ENCODE results near the gene ABCD2.
"Not testable (repeated sequence)": the region's sequence is repeated elsewhere in the genome, so short reads cannot be mapped to it uniquely, and the experiment has no call there.

The ABCD2 gene

GRCh38 chr12:39612250-39612649 is 7.4 kb downstream of the ABCD2 start:
- no CpG with 5 or more reads among the region's 2 CpGs for WGBS, 2 experiments (ENCODE audit: insufficient coverage in 2 of 2)
- Histone ChIP-seq H3K27ac (ENCODE audit: low read depth, low read length, severe bottlenecking) (no peak overlapping the region), H3K9me3 (ENCODE audit: control insufficient read depth, low read length) (no peaks in the 10 kb centered on the region), H3K36me3 (ENCODE audit: control insufficient read depth, insufficient read depth, low read length) (no peaks in the 10 kb centered on the region), H3K4me3 (ENCODE audit: extremely low read depth, insufficient read depth, low read length, poor library complexity, severe bottlenecking) (no peak overlapping the region), H3K4me1 (ENCODE audit: control insufficient read depth, insufficient read depth, low read length, poor library complexity, severe bottlenecking) (no peaks in the 10 kb centered on the region)

- no peaks in the 10 kb centered on the region for H3K9me3 ChIP-seq (ENCODE audit: control insufficient read depth, low read length)
- H3K4me3 ChIP-seq (ENCODE audit: extremely low read depth, insufficient read depth, low read length, poor library complexity, severe bottlenecking), result no peak overlapping the region
- WGBS, 2 experiments (ENCODE audit: insufficient coverage in 2 of 2), result no CpG with 5 or more reads among the region's 2 CpGs
- H3K36me3 ChIP-seq (ENCODE audit: control insufficient read depth, insufficient read depth, low read length), result no peaks in the 10 kb centered on the region
- H3K4me1 ChIP-seq (ENCODE audit: control insufficient read depth, insufficient read depth, low read length, poor library complexity, severe bottlenecking), result no peaks in the 10 kb centered on the region
- H3K27ac ChIP-seq (ENCODE audit: low read depth, low read length, severe bottlenecking), result no peak overlapping the region
Measured at GRCh38 chr12:39611818-39612217, 7.8 kb downstream of the ABCD2 start.

GRCh38 chr12:39610436-39611025 is 9.1 kb downstream of the ABCD2 start:
- WGBS, 2 experiments (ENCODE audit: insufficient coverage in 2 of 2), result 75% methylated on average over 1 of the region's 1 CpG; no CpG with 5 or more reads in 1 of the 2 experiments
- Histone ChIP-seq H3K9me3 (ENCODE audit: control insufficient read depth, low read length) (no peaks in the 10 kb centered on the region), H3K27ac (ENCODE audit: low read depth, low read length, severe bottlenecking) (no peak overlapping the region), H3K36me3 (ENCODE audit: control insufficient read depth, insufficient read depth, low read length) (no peaks in the 10 kb centered on the region), H3K4me3 (ENCODE audit: extremely low read depth, insufficient read depth, low read length, poor library complexity, severe bottlenecking) (no peak overlapping the region), H3K4me1 (ENCODE audit: control insufficient read depth, insufficient read depth, low read length, poor library complexity, severe bottlenecking) (peaks cover under 1% of the 10 kb centered on the region)

GRCh38 chr12:39606712-39607423 is 12.7 kb downstream of the ABCD2 start:
- H3K4me1 ChIP-seq (ENCODE audit: control insufficient read depth, insufficient read depth, low read length, poor library complexity, severe bottlenecking), result peaks cover 4% of the 10 kb centered on the region
- no peaks in the 10 kb centered on the region for H3K36me3 ChIP-seq (ENCODE audit: control insufficient read depth, insufficient read depth, low read length)
- no peak overlapping the region for H3K4me3 ChIP-seq (ENCODE audit: extremely low read depth, insufficient read depth, low read length, poor library complexity, severe bottlenecking)
- H3K27ac ChIP-seq (ENCODE audit: low read depth, low read length, severe bottlenecking), result no peak overlapping the region
- no peaks in the 10 kb centered on the region for H3K9me3 ChIP-seq (ENCODE audit: control insufficient read depth, low read length)
- no CpG with 5 or more reads among the region's 4 CpGs for WGBS, 2 experiments (ENCODE audit: insufficient coverage in 2 of 2)

- Histone ChIP-seq H3K9me3 (ENCODE audit: control insufficient read depth, low read length) (no peaks in the 10 kb centered on the region), H3K4me3 (ENCODE audit: extremely low read depth, insufficient read depth, low read length, poor library complexity, severe bottlenecking) (no peak overlapping the region), H3K4me1 (ENCODE audit: control insufficient read depth, insufficient read depth, low read length, poor library complexity, severe bottlenecking) (peaks cover 4% of the 10 kb centered on the region), H3K36me3 (ENCODE audit: control insufficient read depth, insufficient read depth, low read length) (no peaks in the 10 kb centered on the region), H3K27ac (ENCODE audit: low read depth, low read length, severe bottlenecking) (peak overlapping the region; percentile 30)
- WGBS, 2 experiments (ENCODE audit: insufficient coverage in 2 of 2), result 33 to 100% methylated on average over 1 of the region's 3 CpGs
Measured at GRCh38 chr12:39605996-39606395, 13.6 kb downstream of the ABCD2 start.

- H3K4me3 ChIP-seq (ENCODE audit: extremely low read depth, insufficient read depth, low read length, poor library complexity, severe bottlenecking), result no peak overlapping the region
- H3K27ac ChIP-seq (ENCODE audit: low read depth, low read length, severe bottlenecking), result peak overlapping the region; percentile 30
- no peaks in the 10 kb centered on the region for H3K9me3 ChIP-seq (ENCODE audit: control insufficient read depth, low read length)
- peaks cover 4% of the 10 kb centered on the region for H3K4me1 ChIP-seq (ENCODE audit: control insufficient read depth, insufficient read depth, low read length, poor library complexity, severe bottlenecking)
- WGBS, 2 experiments (ENCODE audit: insufficient coverage in 2 of 2), result no CpG with 5 or more reads among the region's 1 CpG
- H3K36me3 ChIP-seq (ENCODE audit: control insufficient read depth, insufficient read depth, low read length), result no peaks in the 10 kb centered on the region
Measured at GRCh38 chr12:39605501-39605900, 14.1 kb downstream of the ABCD2 start.

- Histone ChIP-seq H3K36me3 (ENCODE audit: control insufficient read depth, insufficient read depth, low read length) (no peaks in the 10 kb centered on the region), H3K27ac (ENCODE audit: low read depth, low read length, severe bottlenecking) (no peak overlapping the region), H3K4me3 (ENCODE audit: extremely low read depth, insufficient read depth, low read length, poor library complexity, severe bottlenecking) (no peak overlapping the region), H3K4me1 (ENCODE audit: control insufficient read depth, insufficient read depth, low read length, poor library complexity, severe bottlenecking) (peaks cover 4% of the 10 kb centered on the region), H3K9me3 (ENCODE audit: control insufficient read depth, low read length) (no peaks in the 10 kb centered on the region)
Measured at GRCh38 chr12:39603065-39603464, 16.5 kb downstream of the ABCD2 start.

- H3K4me3 ChIP-seq (ENCODE audit: extremely low read depth, insufficient read depth, low read length, poor library complexity, severe bottlenecking); H3K36me3 ChIP-seq (ENCODE audit: control insufficient read depth, insufficient read depth, low read length); H3K4me1 ChIP-seq (ENCODE audit: control insufficient read depth, insufficient read depth, low read length, poor library complexity, severe bottlenecking); H3K27ac ChIP-seq (ENCODE audit: low read depth, low read length, severe bottlenecking); H3K9me3 ChIP-seq (ENCODE audit: control insufficient read depth, low read length): not testable (repeated sequence)
- WGBS, 2 experiments (ENCODE audit: insufficient coverage in 2 of 2), result 85 to 86% methylated on average over 2 to 3 of the region's 3 CpGs
Measured at GRCh38 chr12:39601951-39602350, 17.7 kb downstream of the ABCD2 start.

- no peaks in the 10 kb centered on the region for H3K36me3 ChIP-seq (ENCODE audit: control insufficient read depth, insufficient read depth, low read length)
- no peak overlapping the region for H3K4me3 ChIP-seq (ENCODE audit: extremely low read depth, insufficient read depth, low read length, poor library complexity, severe bottlenecking)
- H3K9me3 ChIP-seq (ENCODE audit: control insufficient read depth, low read length), result no peaks in the 10 kb centered on the region
- WGBS, 2 experiments (ENCODE audit: insufficient coverage in 2 of 2), result no CpG with 5 or more reads among the region's 2 CpGs
- no peak overlapping the region for H3K27ac ChIP-seq (ENCODE audit: low read depth, low read length, severe bottlenecking)
- H3K4me1 ChIP-seq (ENCODE audit: control insufficient read depth, insufficient read depth, low read length, poor library complexity, severe bottlenecking), result no peaks in the 10 kb centered on the region
Measured at GRCh38 chr12:39595928-39596327, 23.7 kb downstream of the ABCD2 start.

- no peaks in the 10 kb centered on the region for H3K9me3 ChIP-seq (ENCODE audit: control insufficient read depth, low read length)
- no peaks in the 10 kb centered on the region for H3K4me1 ChIP-seq (ENCODE audit: control insufficient read depth, insufficient read depth, low read length, poor library complexity, severe bottlenecking)
Measured at GRCh38 chr12:39592295-39592694, 27.3 kb downstream of the ABCD2 start.

GRCh38 chr12:39588348-39588747 is 31.3 kb downstream of the ABCD2 start:
- Histone ChIP-seq H3K36me3 (ENCODE audit: control insufficient read depth, insufficient read depth, low read length) (no peaks in the 10 kb centered on the region), H3K27ac (ENCODE audit: low read depth, low read length, severe bottlenecking) (no peak overlapping the region), H3K4me3 (ENCODE audit: extremely low read depth, insufficient read depth, low read length, poor library complexity, severe bottlenecking) (no peak overlapping the region), H3K4me1 (ENCODE audit: control insufficient read depth, insufficient read depth, low read length, poor library complexity, severe bottlenecking) (no peaks in the 10 kb centered on the region), H3K9me3 (ENCODE audit: control insufficient read depth, low read length) (no peaks in the 10 kb centered on the region)
- 66 to 92% methylated on average over 3 to 5 of the region's 9 CpGs for WGBS, 2 experiments (ENCODE audit: insufficient coverage in 2 of 2)

More at GRCh38 chr12:39592295-39592694, 27.3 kb downstream of the ABCD2 start:
- no peak overlapping the region for H3K27ac ChIP-seq (ENCODE audit: low read depth, low read length, severe bottlenecking)
- no peak overlapping the region for H3K4me3 ChIP-seq (ENCODE audit: extremely low read depth, insufficient read depth, low read length, poor library complexity, severe bottlenecking)
- H3K36me3 ChIP-seq (ENCODE audit: control insufficient read depth, insufficient read depth, low read length), result no peaks in the 10 kb centered on the region
